HTERT RPE-1 (cell line): ENCODE results near the gene CENPA.

ENCODE experiments used
- in situ Hi-C: fragments of 300-500 bp; cut with MboI; formaldehyde crosslinking; loops from 4 replicates; pipeline ENCODE4 v1.14.3; 2020; ENCODE audit warnings: low sequenced_read_pairs

Gene CENPA

DNA sequence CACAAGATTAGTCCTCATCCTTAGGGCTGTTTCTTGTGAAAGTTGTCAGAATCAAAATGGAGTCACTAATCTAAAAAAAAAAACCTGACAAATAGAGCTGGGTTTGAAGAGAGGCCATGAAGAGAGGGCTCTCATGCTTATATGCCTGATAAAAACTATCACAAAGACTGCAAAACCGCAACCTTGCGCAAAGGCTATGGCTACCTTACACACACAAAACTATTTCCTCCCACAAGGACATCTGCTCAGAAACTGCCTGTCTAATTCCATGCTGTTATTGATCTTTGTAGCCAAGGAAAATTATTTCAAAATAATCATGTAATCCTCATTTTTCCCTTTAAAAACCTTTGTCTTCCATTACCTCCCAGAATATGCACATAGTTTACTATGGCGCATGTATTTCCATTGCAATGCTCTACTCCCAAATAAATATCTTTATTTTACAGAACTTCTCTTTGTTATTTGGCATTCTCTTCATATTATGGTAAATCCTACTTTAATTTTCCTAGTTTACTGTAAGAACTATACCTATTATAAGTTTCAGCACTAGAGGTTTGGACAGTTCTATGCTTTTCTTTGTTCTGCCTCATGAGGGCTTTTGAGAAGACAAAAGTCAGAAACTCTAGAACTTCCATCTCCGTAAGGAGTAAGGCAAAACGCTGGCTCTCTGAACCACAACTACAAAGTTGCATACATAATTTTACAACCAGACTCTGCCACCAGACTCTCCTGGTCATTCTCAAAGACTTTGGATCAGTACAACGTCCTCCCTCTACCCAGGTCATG lies 52.5 kb downstream of the CENPA start:
- in situ Hi-C loops: no loop called here

DNA sequence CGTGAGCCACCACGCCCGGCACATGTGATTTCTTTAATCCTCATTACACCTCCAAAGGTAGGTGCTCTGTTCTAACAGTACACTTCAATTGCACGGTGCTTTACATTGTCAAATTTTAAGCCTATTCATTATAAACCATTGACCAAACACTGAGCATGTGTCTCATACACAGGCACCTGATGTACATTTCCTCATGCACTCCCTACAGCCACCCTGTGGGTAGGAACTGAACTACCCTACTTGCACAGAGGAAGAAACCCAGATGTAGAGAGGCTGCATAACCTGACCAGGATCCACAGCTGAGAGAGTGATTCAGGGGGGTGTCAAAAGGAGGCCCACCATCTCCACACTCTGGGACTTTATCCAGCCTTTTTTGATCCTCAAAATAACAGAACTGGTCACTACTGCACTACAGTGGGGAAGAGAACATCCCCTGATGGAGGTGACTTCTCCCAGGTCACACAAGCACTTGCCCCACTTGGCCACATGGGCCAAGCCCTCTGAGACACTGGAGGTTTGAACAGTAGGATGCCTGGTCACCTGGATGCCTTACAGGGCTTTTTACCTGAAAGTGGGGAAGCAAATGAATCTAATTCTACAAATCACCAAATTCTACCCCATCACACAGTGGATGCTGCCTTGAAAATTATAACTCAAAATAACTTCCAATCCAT lies 55.2 kb downstream of the CENPA start:
- in situ Hi-C loops: no loop called here

DNA sequence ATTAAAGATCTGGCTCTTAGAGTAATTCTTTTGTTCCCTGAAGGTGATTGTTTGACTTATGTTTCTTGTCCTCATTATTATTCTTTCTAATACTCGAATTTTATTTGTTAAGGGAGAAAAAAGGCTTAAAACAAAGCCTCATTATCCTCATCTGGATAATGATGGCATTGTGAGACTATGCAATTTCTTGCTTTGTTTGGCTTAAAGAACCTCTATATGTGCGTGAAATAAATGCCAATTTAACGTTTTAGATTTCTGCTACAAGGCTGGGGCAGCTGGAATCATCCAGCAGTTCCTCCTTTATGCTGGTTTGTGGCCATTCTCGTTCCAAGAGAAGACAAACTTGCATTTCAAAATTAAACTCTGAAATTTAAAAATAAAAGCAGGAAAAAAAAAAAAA lies 57.2 kb downstream of the CENPA start:
- in situ Hi-C loops: no loop called here
